Stimulated activated naive CD4-positive, alpha-beta T cell (primary cell): ENCODE results near the gene GLP2R.
"Not testable (repeated sequence)": the region's sequence is repeated elsewhere in the genome, so short reads cannot be mapped to it uniquely, and the experiment has no call there.

Experiments
- DNase-seq, 6 experiments: peaks; one replicate each; lab custom pipeline; 2025; lab: John Stamatoyannopoulos, UW

Gene GLP2R

DNA sequence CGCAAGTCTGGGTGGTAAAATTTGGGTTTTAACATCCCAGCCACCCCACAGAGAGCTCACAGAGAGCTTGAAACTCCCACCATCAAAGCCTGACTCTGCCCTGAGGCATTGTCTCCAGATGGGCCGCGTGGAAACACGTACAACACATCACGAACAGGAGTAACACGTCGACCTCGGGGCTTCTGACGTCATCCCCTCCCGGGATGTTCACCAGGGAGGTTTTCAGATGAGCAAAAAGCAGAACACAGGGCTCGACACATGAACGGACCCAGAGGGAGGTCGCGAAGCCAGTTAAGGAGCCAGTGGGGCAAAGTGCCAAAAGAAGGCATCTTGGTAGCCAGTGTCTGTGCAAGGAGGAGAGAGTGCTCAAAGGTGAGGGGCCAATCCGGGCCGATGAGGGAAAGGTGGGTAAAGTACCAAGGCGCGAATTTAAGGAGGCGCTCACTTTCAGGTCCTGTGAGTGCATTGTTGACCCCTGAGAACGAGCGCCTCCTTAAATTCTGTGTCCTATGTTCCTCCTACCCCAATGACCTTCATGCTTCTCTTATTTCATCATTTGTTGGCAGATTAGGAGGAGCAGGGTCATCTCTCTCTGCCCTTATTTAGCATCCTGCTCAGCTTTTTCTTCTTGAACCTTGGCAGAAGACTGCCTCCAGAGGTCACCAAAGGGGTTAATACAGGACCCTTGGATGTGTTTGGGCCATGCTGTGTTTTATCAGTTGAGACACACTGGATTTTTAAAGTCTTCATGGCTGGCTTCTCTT is 73.7 kb downstream of the GLP2R start:
- no peak for DNase-seq

DNA sequence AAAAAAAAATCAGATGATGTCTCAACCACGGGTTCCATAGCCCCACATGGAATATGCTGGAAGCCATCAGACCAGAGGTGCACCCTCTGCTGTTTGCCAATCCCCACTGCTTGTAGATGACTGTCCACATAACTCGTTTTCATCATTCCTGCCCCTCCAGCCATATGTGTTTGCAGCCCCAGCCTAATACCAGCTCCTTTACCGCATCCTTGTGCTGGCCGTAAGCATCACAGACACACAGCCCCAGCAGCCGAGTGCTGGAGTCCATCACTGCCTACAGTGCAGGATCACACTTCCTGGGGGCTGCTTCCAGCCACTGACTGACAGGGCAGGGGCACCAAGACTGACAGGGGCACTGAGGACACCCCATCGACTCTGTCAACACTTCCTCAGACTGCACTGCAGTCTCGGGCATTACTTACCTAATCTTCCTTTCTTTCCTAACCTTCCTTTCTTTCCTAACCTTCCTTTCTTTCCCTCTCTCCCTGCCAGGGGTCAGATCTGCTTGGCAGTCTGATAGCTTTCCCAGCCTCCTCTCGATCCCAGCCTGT is 74.4 kb downstream of the GLP2R start:
- no peak for DNase-seq

DNA sequence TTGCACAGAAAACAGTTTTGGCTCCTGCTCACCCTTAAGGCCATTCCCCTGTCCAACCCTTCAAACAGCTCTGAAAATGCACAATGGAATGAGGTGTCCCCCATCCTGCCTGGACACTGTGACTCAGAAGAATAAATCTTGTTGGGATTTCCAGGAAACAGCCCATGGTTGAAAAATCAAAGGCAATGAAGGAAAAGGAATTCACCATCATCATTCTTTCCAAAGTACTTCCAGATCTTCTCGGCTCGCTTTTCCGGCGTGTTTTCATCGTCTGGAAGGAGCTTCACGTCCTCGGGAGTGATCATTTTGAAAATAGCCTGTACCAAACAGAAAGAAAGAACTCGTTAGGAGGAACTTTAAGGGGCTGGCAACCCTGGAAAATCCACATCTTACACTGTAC is 75.1 kb downstream of the GLP2R start:
- no peak for DNase-seq

DNA sequence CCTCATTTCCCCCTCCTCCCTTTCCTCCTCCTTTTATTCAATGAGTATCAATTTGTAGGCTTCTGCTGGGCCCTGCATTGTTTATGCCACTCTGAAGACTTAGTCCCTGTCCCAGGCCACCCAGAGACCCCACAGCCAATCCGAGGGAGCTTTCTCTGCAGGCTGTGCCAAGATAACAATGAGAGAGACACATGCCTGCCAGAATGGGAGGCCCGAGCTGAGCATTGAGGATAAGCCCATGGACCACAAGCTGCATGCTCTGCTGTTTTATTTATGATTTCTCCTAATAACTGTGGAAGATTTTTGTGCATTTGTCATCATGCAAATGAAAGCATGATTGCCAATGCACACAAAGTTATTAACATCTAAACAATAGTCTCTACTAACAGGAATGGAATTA is 76.4 kb downstream of the GLP2R start:
- DNase-seq = no peak

DNA sequence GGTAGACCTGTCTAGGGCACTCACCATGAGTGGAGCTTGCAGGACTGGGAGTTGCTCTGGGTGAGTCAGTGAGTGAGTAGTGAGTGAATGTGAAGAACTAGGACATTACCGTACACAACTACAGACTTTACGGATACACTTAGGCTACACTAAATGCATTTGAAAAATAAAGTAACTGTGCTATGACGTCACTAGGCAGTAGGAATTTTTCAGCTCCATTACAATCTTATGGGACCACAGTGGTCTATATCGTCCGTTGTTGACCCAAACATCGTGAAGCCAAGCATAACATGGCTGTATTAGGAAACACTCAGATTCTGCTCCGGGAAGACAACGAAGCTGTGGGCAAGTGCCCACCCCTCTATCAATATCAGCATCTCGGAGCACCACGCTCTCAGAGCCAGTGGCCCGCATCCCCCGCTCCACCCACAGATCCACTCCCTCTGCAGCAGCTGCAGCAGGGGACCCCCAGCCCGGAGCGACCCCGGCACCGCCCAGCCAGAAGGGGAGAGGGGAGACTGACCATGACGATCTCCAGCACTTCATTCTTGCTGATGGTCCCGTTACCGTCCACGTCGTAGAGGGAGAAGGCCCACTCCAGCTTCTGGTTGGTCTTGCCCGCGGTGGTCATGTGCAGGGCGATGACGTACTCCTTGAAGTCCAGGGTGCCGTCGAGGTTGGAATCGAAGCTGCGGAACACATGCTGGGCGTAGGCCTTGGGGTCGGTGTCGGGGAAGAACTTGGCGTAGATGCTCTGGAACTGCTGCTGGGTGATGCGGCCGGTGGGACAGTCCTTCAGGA is 78.8 kb downstream of the GLP2R start:
- no peak for DNase-seq

DNA sequence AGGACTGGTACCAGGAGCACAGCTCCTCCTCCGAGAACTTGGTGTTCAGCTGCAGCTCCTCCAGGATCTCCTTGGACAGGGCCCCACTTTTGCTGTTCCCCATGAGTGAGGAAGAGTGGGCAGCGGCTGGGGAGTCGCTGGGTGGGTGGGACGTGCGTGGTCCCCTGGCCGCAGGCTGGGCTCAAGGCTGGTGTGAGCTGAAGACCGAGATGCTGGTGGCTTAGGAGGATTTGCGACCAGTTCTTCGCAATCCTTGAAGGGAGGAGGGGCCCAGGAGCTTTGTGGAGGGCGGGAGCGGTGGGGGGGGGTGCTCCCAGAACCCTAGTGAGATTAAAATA is 79.3 kb downstream of the GLP2R start, which contains the start of gene RCVRN:
Gene RCVRN (minus strand): TSS at position 194 of the 338 bp plus-strand sequence. CDS start 91 bp downstream, at position 103.
- no peak for DNase-seq

DNA sequence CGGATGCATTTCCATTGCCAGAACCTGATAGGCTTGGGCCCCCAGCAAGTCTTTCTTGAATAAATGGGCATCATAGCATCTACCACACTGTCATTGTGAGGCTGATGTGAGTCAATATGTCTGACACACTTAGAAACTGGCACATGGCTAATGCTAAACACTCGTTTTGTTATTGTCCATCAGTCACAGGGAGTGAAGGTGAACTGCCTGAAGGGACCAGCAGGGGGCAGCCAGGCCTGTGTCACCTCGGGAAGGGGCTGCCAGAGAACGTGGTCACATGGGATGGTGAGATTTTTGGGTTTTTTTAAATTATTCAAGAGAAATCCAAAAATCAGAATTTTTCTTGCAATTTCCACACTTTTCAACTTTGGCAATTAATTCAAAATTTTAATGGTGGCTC is 80.2 kb downstream of the GLP2R start:
- no peak for DNase-seq

DNA sequence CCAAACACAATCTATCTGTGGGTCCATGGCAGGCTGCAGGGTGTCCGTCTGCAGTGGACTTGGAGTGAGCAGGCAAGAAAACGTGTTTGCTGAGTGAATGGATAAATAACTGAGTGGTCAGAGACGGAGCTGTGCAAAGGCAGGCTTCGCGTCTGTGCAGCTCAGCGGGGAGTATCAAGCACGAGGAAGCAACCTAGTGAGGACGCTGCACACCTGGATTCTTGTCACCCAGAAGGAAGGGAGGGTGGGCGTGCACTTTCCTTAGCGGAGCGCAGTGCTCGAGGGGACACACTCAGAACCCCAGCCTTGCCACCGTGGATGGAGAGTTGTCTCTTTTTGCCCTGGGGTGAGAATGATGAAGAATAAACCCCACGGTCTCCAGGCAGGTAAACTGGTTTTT is 80.9 kb downstream of the GLP2R start:
- DNase-seq = no peak

DNA sequence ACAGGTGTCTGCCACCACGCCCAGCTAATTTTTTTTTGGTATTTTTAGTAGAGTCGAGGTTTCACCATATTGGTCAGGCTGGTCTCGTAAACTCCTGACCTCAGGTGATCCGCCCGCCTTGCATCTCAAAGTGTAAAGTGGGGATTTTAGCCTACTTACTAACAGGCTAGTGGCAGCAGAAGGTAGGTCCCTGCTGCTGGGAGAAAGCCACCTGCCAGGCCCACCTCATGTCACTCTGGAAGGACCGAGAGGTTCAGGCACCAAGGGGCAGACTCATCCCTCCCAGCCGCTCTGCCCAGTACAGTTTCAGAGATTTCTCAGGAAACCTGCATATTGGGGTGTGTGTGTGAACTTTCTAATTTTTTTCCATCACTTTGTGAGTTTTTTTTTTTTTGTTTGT is 81.4 kb downstream of the GLP2R start:
- no peak for DNase-seq

DNA sequence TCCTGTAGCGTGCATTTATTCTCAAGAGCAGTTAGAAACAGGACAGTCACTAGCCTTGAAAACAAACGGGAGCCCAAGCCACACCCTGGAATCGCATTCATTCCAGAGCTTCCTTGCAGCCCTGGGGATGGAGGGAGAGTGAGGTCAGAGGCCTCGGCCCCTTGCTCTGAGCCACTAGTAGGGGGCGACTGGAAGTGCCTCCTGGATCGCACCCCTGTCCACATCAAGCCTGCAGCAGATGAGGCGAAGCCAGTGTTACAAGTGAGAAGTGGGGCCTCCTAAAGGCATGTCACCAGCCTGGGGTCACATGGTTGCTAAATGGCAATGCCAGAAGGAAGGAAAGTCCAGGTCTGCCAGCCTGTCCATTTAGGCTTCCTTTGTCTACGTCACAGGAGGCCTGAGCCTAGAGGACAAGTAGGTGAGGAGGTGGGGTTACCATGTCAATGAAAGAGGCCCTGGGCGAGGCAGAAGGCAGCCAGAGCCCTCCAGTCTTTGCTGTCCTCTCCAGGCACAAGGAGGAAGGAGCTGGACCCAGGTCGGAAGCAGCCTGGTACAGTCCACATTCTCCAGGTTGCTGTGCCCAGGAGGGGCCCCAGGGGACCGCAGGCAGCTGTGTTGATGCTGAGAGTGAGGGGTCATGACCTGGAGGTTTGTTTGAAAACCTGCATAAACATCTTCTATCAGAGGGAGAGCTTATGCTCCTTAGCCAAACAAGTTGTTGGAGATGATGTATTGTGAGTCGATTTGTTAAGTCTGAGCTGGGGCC is 82.3 kb downstream of the GLP2R start:
- no peak for DNase-seq

DNA sequence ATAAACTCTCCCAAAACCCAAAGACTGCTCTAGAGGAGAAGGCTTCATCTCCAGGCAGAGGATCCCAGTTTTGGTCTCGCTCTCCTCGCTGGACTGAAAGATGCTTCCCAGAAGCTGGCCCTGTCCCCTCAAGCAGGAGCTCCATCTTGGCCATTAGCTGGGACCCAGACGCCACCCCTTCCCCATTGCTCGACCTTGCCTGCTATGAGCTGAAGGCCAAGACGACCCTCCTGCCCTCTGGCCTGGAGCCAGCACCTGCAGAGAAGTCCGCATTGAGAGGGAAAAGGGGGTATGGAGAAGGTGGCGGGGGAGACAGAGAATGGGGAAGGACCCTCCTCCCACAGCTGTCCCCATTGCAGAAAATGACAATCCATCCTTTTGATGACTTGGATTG is 82.9 kb downstream of the GLP2R start:
- no peak for DNase-seq

DNA sequence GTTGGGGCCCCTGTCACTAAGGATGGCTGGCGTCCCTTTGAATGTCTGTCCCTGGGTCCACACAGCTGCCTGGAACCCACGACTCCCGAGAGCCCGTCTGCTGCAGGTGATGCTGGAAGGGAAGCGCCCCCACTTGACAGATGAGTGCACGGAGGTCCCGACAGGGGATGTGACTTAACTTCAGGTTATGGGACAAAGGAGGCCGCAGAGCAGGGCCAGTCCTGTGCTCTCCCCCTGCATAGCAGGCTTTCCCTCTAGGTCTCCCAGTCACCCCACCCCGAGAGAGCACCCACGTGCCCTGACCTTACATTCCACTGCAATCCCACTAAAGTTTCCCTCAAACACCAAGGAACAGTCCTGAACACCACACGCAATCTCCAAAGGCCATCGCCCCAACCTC is 85.4 kb downstream of the GLP2R start:
- no peak for DNase-seq

DNA sequence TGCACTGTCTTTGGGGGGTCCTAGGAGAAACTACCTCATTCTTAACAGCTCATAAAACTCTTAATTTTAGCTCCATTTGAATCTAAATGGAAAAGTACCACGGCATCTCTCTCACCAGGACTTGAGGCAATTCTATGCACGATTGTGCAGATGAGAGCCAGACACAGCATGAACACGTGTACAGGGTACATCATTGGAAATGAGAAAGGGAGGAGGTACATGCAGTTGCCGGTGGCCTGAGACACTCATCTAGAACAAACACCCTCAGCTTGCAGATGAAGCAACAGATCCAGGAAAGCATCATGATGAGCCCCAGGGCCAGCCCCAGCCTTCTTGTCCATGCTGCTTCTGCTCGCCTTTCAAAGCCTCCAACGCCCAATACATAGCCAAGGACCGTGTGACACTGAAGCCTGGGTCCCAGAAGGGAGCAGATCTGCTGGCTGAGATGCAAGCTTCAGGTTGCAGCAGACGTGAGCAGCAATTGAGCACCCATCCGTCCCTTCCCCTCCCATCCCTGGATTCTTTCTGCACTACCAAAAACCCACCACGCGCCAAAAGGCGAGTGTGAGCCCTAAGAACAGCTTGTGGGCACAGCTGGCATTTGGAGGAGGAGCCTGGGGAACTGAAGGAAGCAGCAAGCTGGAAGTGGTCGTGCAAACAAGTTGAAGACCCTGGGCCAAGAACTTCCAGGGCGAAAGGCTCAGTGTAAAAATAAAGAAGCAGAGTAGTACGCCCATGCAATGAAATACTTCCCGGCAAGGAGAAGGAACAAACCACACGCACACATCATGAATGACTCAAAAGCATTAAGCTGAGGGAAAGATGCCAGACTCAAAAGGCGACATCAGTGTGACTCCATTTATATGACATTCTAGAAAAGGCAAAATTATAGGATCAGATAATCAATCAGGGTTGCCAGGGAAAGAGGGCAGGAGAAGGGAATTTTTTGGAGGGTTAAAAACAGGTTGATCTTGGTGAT is 86.7 kb downstream of the GLP2R start:
- DNase-seq = no peak

DNA sequence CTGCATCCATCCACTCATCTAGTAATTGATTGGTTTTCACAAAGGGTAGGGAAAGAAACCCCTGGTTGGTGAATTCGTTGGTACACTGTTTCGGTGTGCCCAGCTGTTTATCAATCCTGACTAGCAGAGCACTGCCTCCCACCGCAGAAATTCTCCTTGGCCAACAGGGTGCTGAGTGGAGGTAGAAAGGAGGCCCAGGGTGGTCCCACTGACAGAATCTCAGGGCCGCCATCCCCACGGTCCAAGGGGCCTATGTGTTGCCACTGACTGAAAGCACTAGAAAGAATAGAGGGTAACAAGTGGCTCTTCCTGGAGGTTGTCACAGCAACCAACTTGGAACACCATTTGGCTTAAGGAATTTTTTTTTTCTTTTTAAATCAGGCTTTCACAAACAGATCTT is 87.8 kb downstream of the GLP2R start:
- DNase-seq = no peak

DNA sequence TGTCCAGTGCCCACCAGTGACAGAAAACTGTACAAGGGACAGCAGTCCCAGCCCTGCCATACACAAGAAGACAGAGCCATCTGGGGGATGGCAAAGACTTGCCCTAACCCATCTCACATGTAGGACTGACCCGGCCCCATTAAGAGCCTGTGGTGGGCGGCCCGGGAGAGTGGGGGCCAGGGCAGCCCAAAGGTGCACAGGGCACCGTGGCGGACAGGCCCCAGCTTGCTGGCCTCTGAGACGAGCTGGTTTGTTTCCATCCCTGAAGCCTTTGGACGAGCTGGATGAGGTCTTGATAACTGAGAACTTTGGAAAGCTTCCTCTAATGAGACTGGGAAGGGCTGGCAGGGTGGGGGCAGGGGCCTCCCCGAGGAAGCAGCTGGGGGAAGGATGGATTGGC is 90.4 kb downstream of the GLP2R start:
- DNase-seq = no peak

DNA sequence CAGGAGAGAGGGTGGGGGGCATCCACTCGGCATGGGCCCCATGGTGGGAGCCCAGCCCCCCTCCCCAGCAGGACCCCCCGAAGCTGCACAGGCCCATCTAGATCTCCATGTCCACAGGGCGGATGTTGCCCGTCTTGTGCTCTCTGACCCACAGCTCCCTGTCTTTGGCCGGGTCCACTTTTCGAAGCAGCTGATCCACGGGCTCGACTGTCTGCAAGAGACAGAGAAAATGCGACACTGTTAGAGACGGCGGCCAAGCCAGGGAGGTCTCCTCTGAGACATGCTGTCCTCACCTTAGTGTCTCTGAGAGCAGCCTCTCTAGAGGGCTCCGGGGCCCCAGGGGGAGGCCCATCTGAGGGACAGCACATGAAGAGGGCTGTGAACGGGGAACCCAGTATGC is 91.4 kb downstream of the GLP2R start:
- DNase-seq = no peak

DNA sequence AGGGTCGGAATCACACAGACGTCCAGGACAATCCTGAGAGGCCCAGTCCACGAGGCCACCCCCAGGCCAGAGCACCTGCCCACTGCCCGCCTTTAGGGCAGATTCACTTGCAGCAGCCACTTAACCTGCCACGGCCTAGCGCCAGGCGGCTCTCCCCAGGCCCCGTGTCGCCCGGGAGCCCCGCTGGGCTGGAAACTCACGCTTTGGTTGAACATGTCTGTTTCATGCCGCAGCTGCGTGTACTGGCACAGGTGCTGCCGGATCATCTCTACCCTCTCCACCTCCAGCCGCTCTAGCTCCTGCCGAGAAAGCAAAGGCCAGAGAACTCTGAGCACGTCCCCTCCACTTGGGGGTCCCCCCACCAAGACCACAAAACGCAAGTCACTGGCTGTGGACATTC is 92.1 kb downstream of the GLP2R start:
- DNase-seq = no peak

DNA sequence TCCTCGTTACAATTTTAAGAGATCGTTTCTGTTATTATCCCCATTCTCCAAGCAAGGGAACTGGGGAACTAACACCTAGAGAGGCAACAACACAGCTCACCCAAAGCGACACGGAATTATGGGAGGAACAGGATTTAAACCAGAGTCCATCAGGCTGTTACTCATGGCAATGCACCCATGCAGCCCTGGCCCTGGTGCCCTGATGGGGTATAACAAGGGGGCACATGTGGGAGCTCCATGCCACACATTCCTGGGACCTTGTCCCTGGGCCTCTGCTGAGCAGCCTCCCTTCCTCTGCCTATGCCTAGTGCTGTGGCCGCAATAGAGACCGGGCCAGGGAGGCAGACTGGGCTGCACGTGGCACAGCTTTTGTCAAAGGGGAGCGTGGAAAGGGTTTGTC is 92.6 kb downstream of the GLP2R start:
- DNase-seq = no peak

DNA sequence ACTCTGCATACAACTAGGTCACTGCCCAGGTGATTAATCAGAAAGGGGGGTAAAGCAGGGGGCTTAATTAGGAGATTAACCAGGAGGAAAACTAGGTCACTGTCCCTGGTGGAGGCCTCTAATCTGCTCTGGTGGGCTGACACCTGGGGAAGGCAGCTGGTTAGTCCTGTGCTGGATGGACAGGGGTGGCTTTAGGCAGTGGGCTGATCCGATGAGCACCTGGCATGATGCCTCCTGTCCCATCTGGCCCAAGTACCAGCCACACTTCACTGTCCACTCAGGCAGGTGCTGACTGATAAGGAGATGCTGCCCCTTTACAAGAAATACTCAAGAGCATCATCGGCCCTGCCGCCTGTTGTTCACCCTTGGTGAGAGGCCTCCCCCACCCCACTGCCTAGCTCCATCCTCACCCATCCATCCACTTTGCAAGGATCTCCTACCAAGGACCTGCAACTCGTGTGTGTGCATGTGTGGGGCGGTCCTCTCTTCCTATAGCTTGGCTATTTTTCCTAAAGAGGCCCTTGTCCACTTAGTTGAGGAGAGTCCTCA is 93.2 kb downstream of the GLP2R start:
- DNase-seq = no peak

DNA sequence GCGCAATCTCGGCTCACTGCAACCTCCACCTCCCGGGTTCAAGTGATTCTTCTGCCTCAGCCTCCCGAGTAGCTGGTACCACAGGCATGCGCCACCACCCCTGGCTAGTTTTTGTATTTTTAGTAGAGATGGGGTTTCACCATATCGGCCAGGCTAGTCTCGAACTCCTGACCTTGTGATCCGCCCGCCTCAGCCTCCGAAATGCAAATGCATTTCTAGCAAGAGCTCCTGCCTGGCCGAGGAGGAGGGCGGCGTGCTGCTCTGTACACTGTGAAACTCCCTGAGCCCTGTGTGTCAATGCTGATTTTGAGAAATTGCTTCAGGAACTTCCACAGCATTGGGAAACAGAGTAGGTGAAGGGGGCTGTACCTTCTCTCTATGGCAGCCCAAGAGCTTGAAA is 95.5 kb downstream of the GLP2R start:
- DNase-seq = not testable (repeated sequence)
